ENCODE results near the gene HSD3B7. TPM values are rescaled to one million over a fixed set of nuclear protein-coding genes. Genes with fewer than 3 reads are reported as not detected.

HSD3B7 gene
- total and polyA plus RNA-seq, 12 donors, result 2.7 to 78.8 (median 32.8) TPM

DNA sequence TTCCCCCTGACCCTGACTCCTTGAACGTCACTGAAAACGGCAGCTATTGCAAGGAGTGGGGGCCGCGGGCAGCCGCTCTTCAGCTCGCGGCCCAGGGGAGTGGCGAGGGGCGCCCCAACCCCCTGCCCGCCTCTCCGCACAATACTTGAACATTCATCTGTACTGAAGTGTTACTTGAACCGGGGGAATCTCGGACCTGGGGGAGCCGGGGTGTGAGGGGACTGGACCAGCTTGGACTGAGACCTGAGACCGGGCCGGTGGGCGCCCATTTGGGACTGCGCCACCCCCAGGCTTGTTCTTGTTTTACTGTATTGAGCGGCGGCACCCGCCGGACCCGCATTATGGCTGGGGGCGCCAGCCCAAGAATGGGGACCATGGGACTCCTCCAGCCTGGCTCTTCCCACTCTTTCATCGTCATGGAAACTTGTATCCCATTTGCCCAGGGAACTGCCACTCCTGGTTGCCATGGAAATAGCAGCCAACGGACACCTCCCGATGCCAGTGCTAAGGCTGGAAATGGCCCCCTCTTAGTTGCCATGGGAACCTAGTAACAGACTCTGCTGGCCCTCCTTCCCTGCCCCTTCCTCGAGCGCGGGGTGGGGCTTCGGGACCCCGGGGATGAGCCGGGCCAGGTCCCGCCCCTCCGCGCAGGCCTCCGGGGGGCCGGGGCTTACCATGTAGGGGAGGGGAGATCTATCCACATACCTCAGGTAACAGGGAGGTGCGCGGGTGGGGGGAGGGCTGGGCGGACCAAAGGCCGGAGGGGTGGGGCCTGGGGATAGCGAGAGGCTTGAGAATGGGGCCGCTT is 36.9 kb upstream of the HSD3B7 start:
- DNase-seq, result peak; percentile 97 to 99 (median 98)
- Histone ChIP-seq H3K9me3 (replicated peaks in 1 of 3) (no peaks in the 10 kb centered on the region), H3K4me1 (replicated peaks in 1 of 2) (peaks cover 22 to 23% of the 10 kb centered on the region in 2 donors), H3K4me3 (peak overlapping the region in 3 of 4 donors; percentile 92 to 94 (median 94)), H3K27ac (peak overlapping the region in 4 of 5 donors; percentile 86 to 94 (median 90)), H3K27me3 (no peaks in the 10 kb centered on the region), H3K36me3 (replicated peaks in 1 of 2) (peaks cover 0 to 11% of the 10 kb centered on the region in 2 donors)
- intact Hi-C loops (cut with DNase I), result no loop called here
- 15 to 37% (median 17%) methylated on average over 10 to 44 of the region's 44 CpGs for WGBS, 4 donors
- TF ChIP-seq, protein P1, sequence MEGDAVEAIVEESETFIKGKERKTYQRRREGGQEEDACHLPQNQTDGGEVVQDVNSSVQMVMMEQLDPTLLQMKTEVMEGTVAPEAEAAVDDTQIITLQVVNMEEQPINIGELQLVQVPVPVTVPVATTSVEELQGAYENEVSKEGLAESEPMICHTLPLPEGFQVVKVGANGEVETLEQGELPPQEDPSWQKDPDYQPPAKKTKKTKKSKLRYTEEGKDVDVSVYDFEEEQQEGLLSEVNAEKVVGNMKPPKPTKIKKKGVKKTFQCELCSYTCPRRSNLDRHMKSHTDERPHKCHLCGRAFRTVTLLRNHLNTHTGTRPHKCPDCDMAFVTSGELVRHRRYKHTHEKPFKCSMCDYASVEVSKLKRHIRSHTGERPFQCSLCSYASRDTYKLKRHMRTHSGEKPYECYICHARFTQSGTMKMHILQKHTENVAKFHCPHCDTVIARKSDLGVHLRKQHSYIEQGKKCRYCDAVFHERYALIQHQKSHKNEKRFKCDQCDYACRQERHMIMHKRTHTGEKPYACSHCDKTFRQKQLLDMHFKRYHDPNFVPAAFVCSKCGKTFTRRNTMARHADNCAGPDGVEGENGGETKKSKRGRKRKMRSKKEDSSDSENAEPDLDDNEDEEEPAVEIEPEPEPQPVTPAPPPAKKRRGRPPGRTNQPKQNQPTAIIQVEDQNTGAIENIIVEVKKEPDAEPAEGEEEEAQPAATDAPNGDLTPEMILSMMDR (IDR thresholded peaks at IDR 0.05), result no peak
- peak in 1 of 2 donors; percentile 14 for TF ChIP-seq POLR2A (IDR thresholded peaks at IDR 0.05)

DNA sequence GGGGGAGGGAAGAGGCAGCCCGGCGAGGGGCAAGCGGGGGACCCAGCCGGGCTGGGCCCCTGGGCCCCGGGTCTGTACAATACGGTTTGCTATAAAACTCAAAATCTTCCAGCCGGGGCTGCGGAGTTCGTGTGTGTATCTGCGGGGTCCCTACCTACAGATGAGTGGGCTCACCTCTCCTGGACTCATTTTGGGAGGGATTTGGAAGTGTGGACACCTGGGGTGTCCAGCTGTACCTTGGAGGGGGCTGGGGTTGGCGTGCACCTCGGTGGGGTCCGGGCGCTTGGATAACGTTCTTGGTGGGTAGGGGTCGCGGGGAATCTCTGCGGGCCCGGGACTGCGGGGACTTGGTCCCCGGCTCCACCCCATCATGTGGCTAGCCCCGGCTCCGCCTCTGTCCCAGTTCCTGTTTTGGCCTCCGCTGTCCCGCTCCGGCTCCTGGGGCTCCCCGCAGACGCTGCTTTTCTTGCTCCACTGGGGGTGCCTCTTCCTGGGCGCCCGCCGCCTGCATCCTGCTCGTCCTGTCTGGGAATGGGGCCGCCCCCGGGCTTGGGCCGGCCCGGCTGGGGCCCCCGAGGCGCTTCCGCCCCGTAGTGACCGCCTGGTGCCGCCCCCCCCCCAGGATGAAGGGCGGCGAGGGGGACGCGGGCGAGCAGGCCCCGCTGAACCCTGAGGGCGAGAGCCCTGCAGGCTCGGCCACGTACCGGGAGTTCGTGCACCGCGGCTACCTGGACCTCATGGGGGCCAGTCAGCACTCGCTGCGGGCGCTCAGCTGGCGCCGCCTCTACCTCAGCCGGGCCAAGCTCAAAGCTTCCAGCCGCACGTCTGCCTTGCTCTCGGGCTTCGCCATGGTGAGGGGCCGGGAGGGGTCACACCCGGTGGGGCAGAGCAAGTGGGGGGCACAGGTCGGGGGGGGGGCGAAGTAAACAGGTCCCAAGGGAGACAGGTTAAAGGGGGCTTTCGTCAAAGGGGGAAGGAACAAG is 36.0 kb upstream of the HSD3B7 start, which contains the start of gene ORAI3:
Gene ORAI3, plus strand, starts transcription at position 402 of the 983 bp plus-strand sequence. Its CDS starts 222 bp downstream, at position 624.
- TF ChIP-seq, protein P1 (IDR thresholded peaks at IDR 0.05), result no peak
- peak; percentile 62 to 89 for TF ChIP-seq POLR2A (IDR thresholded peaks at IDR 0.05)
- H3K4me3 ChIP-seq, result peak within 1 kb of the TSS; percentile 87 to 94 (median 93)
- peaks cover 27 to 32% of the 10 kb centered on the region in 2 donors for H3K4me1 ChIP-seq (replicated peaks in 1 of 2)
- peak within 1 kb of the TSS; percentile 86 to 96 (median 92) for H3K27ac ChIP-seq
- peak; percentile 78 to 87 (median 82) for DNase-seq
- intact Hi-C loops (cut with DNase I), result no loop called here
- peaks cover 0 to 9% of the 10 kb centered on the region in 2 donors for H3K36me3 ChIP-seq (replicated peaks in 1 of 2)
- 0 to 1% (median 1%) methylated on average over 6 to 70 of the region's 70 CpGs for whole genome bisulfite sequencing, 4 donors
- no peaks in the 10 kb centered on the region for H3K9me3 ChIP-seq (replicated peaks in 1 of 3)
- no peaks in the 10 kb centered on the region for H3K27me3 ChIP-seq

DNA sequence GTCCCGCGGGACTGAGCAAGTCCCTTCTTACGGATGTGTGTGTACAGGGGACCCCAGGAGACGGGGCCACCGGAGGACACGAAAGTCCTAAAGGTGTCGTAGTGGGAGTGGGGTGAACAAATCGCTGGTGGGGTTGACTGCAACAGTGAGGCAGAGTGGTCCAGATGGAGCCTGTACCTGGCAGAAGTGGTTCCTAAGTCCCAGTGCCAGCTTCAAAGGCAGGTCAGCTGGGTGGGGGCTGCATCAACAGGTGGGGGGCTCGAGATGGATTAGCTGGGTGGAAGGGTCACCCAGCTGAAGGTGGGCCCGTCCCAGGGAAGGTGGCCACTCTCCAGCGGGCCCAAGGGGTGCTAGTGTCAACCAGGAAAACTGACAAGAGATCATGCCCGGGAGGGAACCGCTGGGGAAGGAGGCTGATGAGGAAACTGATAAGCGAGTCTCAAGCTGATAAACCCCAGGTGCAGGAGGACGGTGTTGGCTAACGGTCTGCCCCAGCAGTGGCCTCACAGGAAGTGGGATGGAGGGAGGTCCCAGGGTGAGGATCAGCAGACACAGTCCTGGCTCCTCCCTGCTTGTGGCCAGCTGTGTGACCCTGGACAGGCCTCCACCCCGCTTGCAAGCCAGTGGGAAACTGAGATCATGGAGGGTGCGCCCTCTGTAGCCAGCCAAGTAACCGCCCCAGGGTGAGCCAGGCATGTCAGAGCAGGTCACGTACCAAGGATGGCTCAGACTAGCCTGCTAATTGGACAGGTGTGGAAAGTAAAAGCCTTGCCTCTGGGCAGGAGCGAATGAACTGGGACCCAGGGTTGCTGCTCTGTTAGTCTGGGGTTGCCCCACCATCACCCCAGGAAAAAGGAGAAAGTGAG is 35.1 kb upstream of the HSD3B7 start:
- H3K4me1 ChIP-seq (replicated peaks in 1 of 2), result peaks cover 27 to 32% of the 10 kb centered on the region in 2 donors
- intact Hi-C loops (cut with DNase I), result no loop called here
- no peaks in the 10 kb centered on the region for H3K9me3 ChIP-seq (replicated peaks in 1 of 3)
- H3K36me3 ChIP-seq (replicated peaks in 1 of 2), result peaks cover 0 to 2% of the 10 kb centered on the region in 2 donors
- peak; percentile 91 to 98 (median 98) for DNase-seq
- H3K4me3 ChIP-seq, result peak overlapping the region; percentile 87 to 94 (median 93)
- TF ChIP-seq POLR2A (IDR thresholded peaks at IDR 0.05), result peak; percentile 78 to 99
- TF ChIP-seq, protein P1 (IDR thresholded peaks at IDR 0.05), result no peak
- no peaks in the 10 kb centered on the region for H3K27me3 ChIP-seq
- WGBS, 4 donors, result 0 to 2% (median 2%) methylated on average over 19 to 21 of the region's 21 CpGs
- peak overlapping the region; percentile 86 to 96 (median 92) for H3K27ac ChIP-seq

All from adrenal gland (tissue), 12 donors.